ENCODE data around the gene SNRK. TPM values are rescaled to one million over a fixed set of nuclear protein-coding genes. Genes with fewer than 3 reads are reported as not detected.

The SNRK gene
- total and polyA plus RNA-seq, 2 of the 13 experiments (the other 11 are each of a cell fraction or from before 2014, with no cell fraction given), result 11.4 to 16.1 TPM

- TF ChIP-seq ZNF580 (CRISPR knock-in tag; IDR thresholded peaks at IDR 0.05; ENCODE audit: borderline replicate concordance, low read depth) (no peak), NR2F1 (CRISPR knock-in tag; IDR thresholded peaks at IDR 0.05) (peak; percentile 36 to 67; a peak in 2 of 4 replicates), REXO4 (CRISPR knock-in tag; IDR thresholded peaks at IDR 0.05; ENCODE audit: borderline replicate concordance) (no peak), DRAP1 (CRISPR knock-in tag; IDR thresholded peaks at IDR 0.05) (peak; percentile 50), ZNF710 (CRISPR knock-in tag; IDR thresholded peaks at IDR 0.05; ENCODE audit: borderline replicate concordance) (peak; percentile 97), ERF (CRISPR knock-in tag; IDR thresholded peaks at IDR 0.05) (0 out of 2 replicates have a peak, but pooled peaks have one; percentile 28), FOXP4 (CRISPR knock-in tag; IDR thresholded peaks at IDR 0.05) (peak; percentile 56; the same call in 1 of the 2 replicates), DNMT3B (CRISPR knock-in tag; conservative IDR thresholded peaks at IDR 0.05) (peak; percentile 63; the same call in 1 of the 2 replicates), ISL2 (CRISPR knock-in tag; IDR thresholded peaks at IDR 0.05) (peak; percentile 86), ZNF839 (CRISPR knock-in tag; IDR thresholded peaks at IDR 0.05; ENCODE audit: borderline replicate concordance) (no peak), ZNF569 (CRISPR knock-in tag; IDR thresholded peaks at IDR 0.05; ENCODE audit: borderline replicate concordance) (no peak), AHDC1 (CRISPR knock-in tag; IDR thresholded peaks at IDR 0.05; ENCODE audit: borderline replicate concordance) (peak; percentile 70; the same call in 1 of the 2 replicates), KAT8 (CRISPR knock-in tag; IDR thresholded peaks at IDR 0.05) (0 out of 2 replicates have a peak, but pooled peaks have one; percentile 15), RXRB (CRISPR knock-in tag; IDR thresholded peaks at IDR 0.05; ENCODE audit: borderline replicate concordance) (peak; percentile 58), BRF2 (CRISPR knock-in tag; IDR thresholded peaks at IDR 0.05) (no peak), ZNF260 (CRISPR knock-in tag; IDR thresholded peaks at IDR 0.05; ENCODE audit: borderline replicate concordance, low read depth) (no peak), PLRG1 (conservative IDR thresholded peaks at IDR 0.05) (no peak)
These were observed 30.6 kb downstream of the SNRK start (continued) for GRCh38 chr3:43316783-43317460.

All from HepG2 (cell line).